SU-DHL-6 (cell line): ENCODE results near the gene CCR5.

Source experiments
- CTCF ChIP-seq: fragments of 200-600 bp; sonication (generic); IDR thresholded peaks from one replicate; pipeline ENCODE4 v1.5.1; 2017; ENCODE audit warnings: antibody characterized with exemption, mild to moderate bottlenecking, low read length, moderate library complexity; ENCODE audit not compliant: insufficient read depth, poor library complexity, severe bottlenecking
- EZH2phosphoT487 ChIP-seq: fragments of 200-600 bp; sonication (generic), shearing (Covaris generic); conservative IDR thresholded peaks from 2 replicates; pipeline ENCODE4 v1.6.1; 2018; ENCODE audit warnings: mild to moderate bottlenecking, antibody characterized with exemption, low read length, moderate library complexity, mixed read lengths

GRCh38 chr3:46353090-46353489 is 17.7 kb upstream of the CCR5 start:
- no peak for TF ChIP-seq CTCF
- no peak for TF ChIP-seq EZH2phosphoT487
